Esophagus muscularis mucosa (tissue), 3 donors: ENCODE measurements around the gene ANKS1B.
"Not testable (repeated sequence)": the region's sequence is repeated elsewhere in the genome, so short reads cannot be mapped to it uniquely, and the experiment has no call there.

Experiments
- CTCF ChIP-seq, 3 experiments: fragments of 200-600 bp in 2 of 3; fragments of 450-650 bp in 1 of 3; sonication (generic) in 2 of 3; IDR thresholded peaks; one replicate each; pipeline ENCODE4 v1.5.1; 2017 to 2019; ENCODE audit warnings: antibody characterized with exemption in 3 of 3, mild to moderate bottlenecking in 2 of 3, moderate library complexity in 1 of 3
- POLR2A ChIP-seq: fragments of 450-650 bp; IDR thresholded peaks from one replicate; pipeline ENCODE4 v1.6.1; 2017; ENCODE audit warnings: antibody characterized with exemption, moderate library complexity, mild to moderate bottlenecking, low read depth

GRCh38 chr12:99797931-99798330 lies 186.8 kb downstream of the ANKS1B start:
- not testable (repeated sequence) for TF ChIP-seq CTCF (IDR thresholded peaks at IDR 0.05); POLR2A
